HCT116 (cell line): ENCODE data around the gene VDAC1. TPM values are rescaled to one million over a fixed set of nuclear protein-coding genes. Genes with fewer than 3 reads are reported as not detected.

Source experiments
- ATAC-seq: fragments of 200-7000 bp; cut with Tn5 transposase; 2 replicates; pipeline ENCODE4 v1.9.1; 2020; ENCODE audit warnings: mild to moderate bottlenecking, moderate library complexity
- BruUV-seq: library from RNA; stranded (reverse); fragments of 400-500 nt; replicated peaks from 2 replicates; lab custom pipeline; 2021; lab: Mats Ljungman, UMichigan
- CTCF ChIA-PET: fragments of 300-600 bp; sonication (Branson Sonifier 250); formaldehyde crosslinking; loops from one replicate; lab custom pipeline; 2021; ENCODE audit warnings: antibody characterized with exemption; lab: Charles Lee
- POLR2A ChIA-PET: fragments of 300-600, 350-600 bp; sonication (Branson Sonifier 250); formaldehyde crosslinking; loops from one replicate; lab custom pipeline; 2021; ENCODE audit warnings: antibody characterized with exemption; lab: Charles Lee
- RAD21 ChIA-PET, 2 experiments: fragments of 300-600 bp; sonication (Branson Sonifier 250); formaldehyde crosslinking; loops; one replicate each; lab custom pipeline; 2023; ENCODE audit warnings: low total read pairs in 2 of 2; ENCODE audit not compliant: uncharacterized antibody in 2 of 2, unreplicated experiment in 2 of 2, low non-redundant PET in 1 of 2; lab: Charles Lee
- DNase-seq: peaks from one replicate; pipeline ENCODE4 v3.0.0-alpha.2; 2010; ENCODE audit warnings: low read depth, low spot score
- H2AFZ ChIP-seq: fragments of 200-600 bp; shearing (Covaris generic), sonication (generic); 2 replicates; pipeline ENCODE4 v1.6.1; 2017; ENCODE audit warnings: low read depth, mixed run types, mixed read lengths, antibody characterized with exemption, low read length; ENCODE audit not compliant: poor library complexity, severe bottlenecking
- H3K27ac ChIP-seq: 2 replicates; pipeline ENCODE4 v1.5.1; 2012; ENCODE audit warnings: low read depth, low read length
- H3K27me3 ChIP-seq: fragments of 200-600 bp; sonication (generic); 2 replicates; pipeline ENCODE4 v1.6.1; 2016; ENCODE audit warnings: mixed run types, low read length, mixed read lengths; ENCODE audit not compliant: insufficient read depth
- H3K36me3 ChIP-seq, 2 experiments: fragments of 200-500 bp in 1 of 2; fragments of 200-600 bp in 1 of 2; sonication (Bioruptor generic) in 1 of 2; sonication (generic) in 1 of 2; 2 replicates each; pipeline versions ENCODE4 v1.5.1 to v1.6.1; 2014 to 2016; ENCODE audit warnings: low read length in 2 of 2, inconsistent platforms in 1 of 2, mixed read lengths in 1 of 2, mixed run types in 1 of 2; ENCODE audit not compliant: insufficient read depth in 2 of 2, control insufficient read depth in 1 of 2
- H3K4me1 ChIP-seq, 2 experiments: fragments of 200-600 bp in 1 of 2; sonication (generic) in 1 of 2; 2 replicates each; pipeline versions ENCODE4 v1.5.1 to v1.6.1; 2012 to 2017; ENCODE audit warnings: low read length in 2 of 2, inconsistent platforms in 1 of 2, mild to moderate bottlenecking in 1 of 2, mixed read lengths in 1 of 2, mixed run types in 1 of 2, moderate library complexity in 1 of 2; ENCODE audit not compliant: insufficient read depth in 2 of 2, control insufficient read depth in 1 of 2
- H3K4me2 ChIP-seq: fragments of 200-600 bp; sonication (generic); 2 replicates; pipeline ENCODE4 v1.6.1; 2017; ENCODE audit warnings: mixed run types, low read length, mixed read lengths
- H3K4me3 ChIP-seq, 2 experiments: fragments of 200-600 bp in 1 of 2; sonication (generic) in 1 of 2; replicated peaks in 1 of 2; 2 replicates each; pipeline ENCODE4 v1.5.1; 2011 to 2016; ENCODE audit warnings: low read length in 2 of 2, control low read depth in 1 of 2, low read depth in 1 of 2, mild to moderate bottlenecking in 1 of 2, mixed read lengths in 1 of 2, mixed run types in 1 of 2
- H3K79me2 ChIP-seq: fragments of 200-600 bp; sonication (generic); 2 replicates; pipeline ENCODE4 v1.6.1; 2017; ENCODE audit warnings: mild to moderate bottlenecking, mixed run types, low read length, moderate library complexity, mixed read lengths; ENCODE audit not compliant: insufficient read depth
- H3K9ac ChIP-seq: fragments of 200-600 bp; sonication (generic); 2 replicates; pipeline ENCODE4 v1.6.1; 2016; ENCODE audit warnings: low read length, mixed read lengths
- H3K9me2 ChIP-seq: fragments of 200-600 bp; sonication (generic), shearing (Covaris generic); 2 replicates; pipeline ENCODE4 v1.6.1; 2017; ENCODE audit warnings: mixed run types, mild to moderate bottlenecking, moderate library complexity; ENCODE audit not compliant: insufficient read depth
- H3K9me3 ChIP-seq, 2 experiments: fragments of 200-500 bp in 1 of 2; fragments of 200-600 bp in 1 of 2; sonication (Bioruptor generic) in 1 of 2; sonication (generic) in 1 of 2; 2 replicates each; pipeline ENCODE4 v1.6.1; 2014 to 2017; ENCODE audit warnings: low read length in 2 of 2, mixed read lengths in 2 of 2, inconsistent platforms in 1 of 2, low read depth in 1 of 2, mild to moderate bottlenecking in 1 of 2, mixed run types in 1 of 2, moderate library complexity in 1 of 2; ENCODE audit not compliant: control insufficient read depth in 1 of 2, insufficient read depth in 1 of 2
- H4K20me1 ChIP-seq: fragments of 200-600 bp; sonication (generic), shearing (Covaris generic); 2 replicates; pipeline ENCODE4 v1.6.1; 2017; ENCODE audit warnings: mixed run types, mild to moderate bottlenecking, moderate library complexity; ENCODE audit not compliant: insufficient read depth
- ATF3 ChIP-seq: IDR thresholded peaks from 2 replicates; pipeline ENCODE4 v1.6.1; 2012
- CBX3 ChIP-seq: IDR thresholded peaks from 2 replicates; pipeline ENCODE4 v1.6.1; 2012; ENCODE audit warnings: low read depth
- CEBPB ChIP-seq: IDR thresholded peaks from 2 replicates; pipeline ENCODE4 v1.6.1; 2012; ENCODE audit warnings: low read depth
- EGR1 ChIP-seq: IDR thresholded peaks from 2 replicates; pipeline ENCODE4 v1.6.1; 2012; ENCODE audit warnings: low read depth
- ELF1 ChIP-seq: IDR thresholded peaks from 2 replicates; pipeline ENCODE4 v1.6.1; 2012; ENCODE audit warnings: low read depth, borderline replicate concordance
- EZH2 ChIP-seq: fragments of 200-600 bp; sonication (generic); IDR thresholded peaks from 2 replicates; pipeline ENCODE4 v1.6.1; 2017; ENCODE audit warnings: antibody characterized with exemption, mixed run types
- EZH2phosphoT487 ChIP-seq: fragments of 200-600 bp; IDR thresholded peaks from 2 replicates; pipeline ENCODE4 v1.6.1; 2018; ENCODE audit warnings: antibody characterized with exemption, borderline replicate concordance
- FOSL1 ChIP-seq: IDR thresholded peaks from 2 replicates; pipeline ENCODE4 v1.6.1; 2012; ENCODE audit warnings: low read depth
- JUND ChIP-seq: IDR thresholded peaks from 2 replicates; pipeline ENCODE4 v1.6.1; 2012
- POLR2A ChIP-seq: IDR thresholded peaks from 2 replicates; pipeline ENCODE4 v1.7.0; 2011; ENCODE audit warnings: borderline replicate concordance; ENCODE audit not compliant: insufficient read depth, insufficient read length; ENCODE audit errors: extremely low read depth
- POLR2AphosphoS5 ChIP-seq: IDR thresholded peaks from 2 replicates; pipeline ENCODE4 v1.6.1; 2011; ENCODE audit warnings: mild to moderate bottlenecking, low read depth, low read length, moderate library complexity
- REST ChIP-seq: IDR thresholded peaks from 2 replicates; pipeline ENCODE4 v1.6.1; 2012; ENCODE audit warnings: low read depth
- SIN3A ChIP-seq: IDR thresholded peaks from 2 replicates; pipeline ENCODE4 v1.6.1; 2012; ENCODE audit warnings: low read depth
- SP1 ChIP-seq: IDR thresholded peaks from 2 replicates; pipeline ENCODE4 v1.6.1; 2012; ENCODE audit warnings: low read depth
- SRF ChIP-seq: IDR thresholded peaks from 2 replicates; pipeline ENCODE4 v1.6.1; 2012; ENCODE audit warnings: low read depth
- TCF7L2 ChIP-seq: IDR thresholded peaks from 2 replicates; pipeline ENCODE4 v1.7.0; 2011; ENCODE audit warnings: borderline replicate concordance, inconsistent platforms; ENCODE audit not compliant: insufficient read depth, insufficient read length; ENCODE audit errors: extremely low read depth
- YY1 ChIP-seq: IDR thresholded peaks from 2 replicates; pipeline ENCODE4 v1.6.1; 2011; ENCODE audit warnings: low read length, low read depth, moderate library complexity, mild to moderate bottlenecking; ENCODE audit not compliant: insufficient replicate concordance; ENCODE audit errors: extremely low read depth
- ZBTB33 ChIP-seq: IDR thresholded peaks from 2 replicates; pipeline ENCODE4 v1.6.1; 2011; ENCODE audit warnings: mild to moderate bottlenecking, low read length, moderate library complexity; ENCODE audit not compliant: insufficient replicate concordance; ENCODE audit errors: extremely low read depth
- ZFX ChIP-seq: fragments of 450-650 bp; IDR thresholded peaks from 2 replicates; pipeline ENCODE4 v1.6.1; 2017
- ZNF274 ChIP-seq: fragments of 200-500 bp; sonication (Bioruptor generic); IDR thresholded peaks from 2 replicates; pipeline ENCODE4 v1.6.1; 2014; ENCODE audit warnings: mild to moderate bottlenecking, low read depth, low read length, inconsistent platforms
- intact Hi-C: fragments of 100-400 bp; cut with micrococcal nuclease; formaldehyde crosslinking; loops from 2 replicates; pipeline ENCODE4 v1.10.0; 2022
- total RNA-seq: library from RNA; stranded (reverse); gene quantifications from one replicate; pipeline ENCODE4 v1.2.1, GENCODE V29; 2021; ENCODE audit not compliant: unreplicated experiment

VDAC1 gene
- total RNA-seq, 1 experiment from 2014 or later: 269 TPM

- intact Hi-C loops: no loop called here
- H3K4me3 ChIP-seq: no peak overlapping the region
- no peaks in the 10 kb centered on the region for H3K9me2 ChIP-seq
- peaks cover 57 to 61% of the 10 kb centered on the region in 2 experiments for H3K36me3 ChIP-seq
- H3K27me3 ChIP-seq: no peaks in the 10 kb centered on the region
- no TSS peak for BruUV-seq
- ChIA-PET POLR2A (no interaction called here), CTCF (interaction anchor here (0.8 kb wide), 1 partner anchor 9 kb away, joined by 3 read pairs; the partner anchor contains the start of gene C5orf15), RAD21 (no interaction called here)
- TF ChIP-seq ATF3 (no peak), POLR2A (no peak), FOSL1 (no peak), EZH2 (no peak), POLR2AphosphoS5 (no peak), CEBPB (no peak), TCF7L2 (no peak), ELF1 (no peak), SIN3A (no peak), CBX3 (no peak), ZNF274 (no peak), YY1 (no peak), ZBTB33 (no peak), JUND (no peak), SRF (no peak), EGR1 (no peak), ZFX (no peak), EZH2phosphoT487 (no peak), REST (no peak), SP1 (no peak)
- ATAC-seq (no peak), DNase-seq (no peak)
- no peak overlapping the region for H2AFZ ChIP-seq
- H4K20me1 ChIP-seq: peaks cover 15% of the 10 kb centered on the region; the same call in 1 of the 2 replicates
- H3K27ac ChIP-seq: no peak overlapping the region
- H3K79me2 ChIP-seq: peaks cover 57% of the 10 kb centered on the region
- H3K9me3 ChIP-seq: no peaks in the 10 kb centered on the region
- no peak overlapping the region for H3K4me2 ChIP-seq
- H3K9ac ChIP-seq: no peak overlapping the region
- no peaks in the 10 kb centered on the region for H3K4me1 ChIP-seq
These were observed 26.9 kb downstream of the VDAC1 start for GRCh38 chr5:133977858-133978257.
